ENCODE data around the gene SPRED1.

Gene SPRED1

GRCh38 chr15:38281031-38281430, 28.4 kb downstream of the SPRED1 start:
- no peak for DNase-seq (ENCODE audit: low read depth in 2 of 3, low spot score in 2 of 3)

GRCh38 chr15:38283010-38283409, 30.4 kb downstream of the SPRED1 start:
- no peak for DNase-seq (ENCODE audit: low read depth in 2 of 3, low spot score in 2 of 3)

- DNase-seq (ENCODE audit: low read depth in 2 of 3, low spot score in 2 of 3), result no peak
Measured at GRCh38 chr15:38285456-38285855, 32.8 kb downstream of the SPRED1 start.

- DNase-seq (ENCODE audit: low read depth in 2 of 3, low spot score in 2 of 3), result no peak
Measured at GRCh38 chr15:38294126-38294525, 41.5 kb downstream of the SPRED1 start.

- DNase-seq (ENCODE audit: low read depth in 2 of 3, low spot score in 2 of 3), result no peak
Measured at GRCh38 chr15:38297623-38298388, 45.2 kb downstream of the SPRED1 start.

GRCh38 chr15:38299216-38299615, 46.6 kb downstream of the SPRED1 start:
- no peak for DNase-seq (ENCODE audit: low read depth in 2 of 3, low spot score in 2 of 3)

GRCh38 chr15:38300395-38300794, 47.8 kb downstream of the SPRED1 start:
- DNase-seq (ENCODE audit: low read depth in 2 of 3, low spot score in 2 of 3), result no peak

- no peak for DNase-seq (ENCODE audit: low read depth in 2 of 3, low spot score in 2 of 3)
Measured at GRCh38 chr15:38304481-38304880, 51.8 kb downstream of the SPRED1 start.

- no peak for DNase-seq (ENCODE audit: low read depth in 2 of 3, low spot score in 2 of 3)
Measured at GRCh38 chr15:38307251-38307650, 54.6 kb downstream of the SPRED1 start.

GRCh38 chr15:38307861-38308641, 55.4 kb downstream of the SPRED1 start:
- DNase-seq (ENCODE audit: low read depth in 2 of 3, low spot score in 2 of 3), result no peak

GRCh38 chr15:38308797-38309196, 56.2 kb downstream of the SPRED1 start:
- DNase-seq (ENCODE audit: low read depth in 2 of 3, low spot score in 2 of 3), result peak in 1 of 3 experiments; percentile 1

GRCh38 chr15:38312190-38312589, 59.6 kb downstream of the SPRED1 start:
- no peak for DNase-seq (ENCODE audit: low read depth in 2 of 3, low spot score in 2 of 3)

GRCh38 chr15:38316311-38316710, 63.7 kb downstream of the SPRED1 start:
- DNase-seq (ENCODE audit: low read depth in 2 of 3, low spot score in 2 of 3), result no peak

- DNase-seq (ENCODE audit: low read depth in 2 of 3, low spot score in 2 of 3), result no peak
Measured at GRCh38 chr15:38320181-38320580, 67.5 kb downstream of the SPRED1 start.

- DNase-seq (ENCODE audit: low read depth in 2 of 3, low spot score in 2 of 3), result no peak
Measured at GRCh38 chr15:38320866-38321265, 68.2 kb downstream of the SPRED1 start.

GRCh38 chr15:38323895-38324294, 71.3 kb downstream of the SPRED1 start:
- DNase-seq (ENCODE audit: low read depth in 2 of 3, low spot score in 2 of 3), result no peak

GRCh38 chr15:38324939-38325647, 72.5 kb downstream of the SPRED1 start:
- no peak for DNase-seq (ENCODE audit: low read depth in 2 of 3, low spot score in 2 of 3)

- no peak for DNase-seq (ENCODE audit: low read depth in 2 of 3, low spot score in 2 of 3)
Measured at GRCh38 chr15:38325648-38325990, 73.0 kb downstream of the SPRED1 start.

GRCh38 chr15:38332711-38333110, 80.1 kb downstream of the SPRED1 start:
- no peak for DNase-seq (ENCODE audit: low read depth in 2 of 3, low spot score in 2 of 3)

- DNase-seq (ENCODE audit: low read depth in 2 of 3, low spot score in 2 of 3), result no peak
Measured at GRCh38 chr15:38335116-38335515, 82.5 kb downstream of the SPRED1 start.

- DNase-seq (ENCODE audit: low read depth in 2 of 3, low spot score in 2 of 3), result no peak
Measured at GRCh38 chr15:38344351-38344750, 91.7 kb downstream of the SPRED1 start.

- DNase-seq (ENCODE audit: low read depth in 2 of 3, low spot score in 2 of 3), result no peak
Measured at GRCh38 chr15:38349251-38349650, 96.6 kb downstream of the SPRED1 start.
